HG02840 (cell line): ENCODE results near the gene NPB.

ENCODE experiments used
- ATAC-seq: cut with Tn5 transposase; IDR thresholded peaks from one replicate; pipeline ENCODE4 v1.9.1; 2021; ENCODE audit warnings: mild to moderate bottlenecking, moderate library complexity, moderate number of reproducible peaks; ENCODE audit not compliant: unreplicated experiment, low FRiP score

NPB gene

DNA sequence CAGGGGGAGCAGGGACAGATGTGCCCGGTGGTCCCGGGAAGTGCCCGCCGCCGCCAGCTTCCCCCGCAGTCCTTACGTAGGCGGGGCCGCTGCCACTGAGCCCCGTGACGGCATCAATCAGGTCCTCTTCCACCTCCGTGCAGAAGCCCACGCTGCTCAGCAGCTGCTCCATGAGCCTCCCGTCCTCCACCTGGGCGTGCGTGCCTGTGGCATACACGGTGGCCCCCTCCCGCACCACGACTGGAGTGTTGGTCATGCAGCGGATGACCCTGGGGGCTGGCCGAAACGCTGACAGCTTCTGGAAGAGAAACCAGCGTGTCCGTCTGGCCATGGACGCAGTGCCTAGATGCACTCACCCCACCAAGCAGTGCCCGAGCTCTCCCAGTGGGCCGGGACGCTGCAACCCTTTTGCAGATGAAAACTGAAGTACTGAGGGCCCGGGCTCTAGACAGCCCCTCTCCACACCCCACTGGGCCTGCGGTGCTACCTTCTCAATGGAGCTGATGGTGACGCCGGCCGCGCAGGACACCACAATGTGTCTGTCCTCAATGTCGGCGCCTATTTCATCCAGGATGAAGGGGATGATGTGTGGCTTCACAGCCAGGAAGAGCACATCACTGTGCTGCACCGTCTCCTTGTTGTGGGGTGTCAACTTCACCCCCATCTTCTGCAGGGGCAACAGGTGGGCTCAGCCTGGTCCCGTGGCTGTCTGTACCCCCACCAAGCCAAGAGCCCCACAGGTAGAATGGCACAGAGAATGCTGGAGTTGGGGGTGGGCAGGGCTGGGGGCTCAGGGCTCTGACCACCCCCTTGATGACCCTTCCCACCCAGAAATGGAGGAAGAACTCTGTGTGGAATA is 33.0 kb downstream of the NPB start:
- ATAC-seq: no peak

DNA sequence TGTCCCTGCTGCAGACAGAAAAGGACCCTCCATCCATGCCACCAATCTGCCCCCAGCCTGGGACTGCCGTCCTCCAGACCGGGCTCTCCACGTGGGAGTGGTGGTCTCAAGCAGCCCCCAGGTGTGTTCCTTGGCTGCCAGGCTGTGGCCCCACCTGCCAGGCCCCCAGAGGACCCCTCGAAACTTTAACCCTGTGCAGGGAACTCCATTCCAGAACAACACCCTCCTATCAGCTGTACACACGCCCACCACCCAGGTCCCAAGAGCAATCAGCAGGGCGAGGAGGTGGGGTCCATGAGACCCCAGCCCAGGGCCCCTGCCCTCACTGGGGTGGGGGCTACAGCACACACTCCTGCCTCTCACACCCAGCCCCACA is 33.7 kb downstream of the NPB start:
- ATAC-seq: no peak

DNA sequence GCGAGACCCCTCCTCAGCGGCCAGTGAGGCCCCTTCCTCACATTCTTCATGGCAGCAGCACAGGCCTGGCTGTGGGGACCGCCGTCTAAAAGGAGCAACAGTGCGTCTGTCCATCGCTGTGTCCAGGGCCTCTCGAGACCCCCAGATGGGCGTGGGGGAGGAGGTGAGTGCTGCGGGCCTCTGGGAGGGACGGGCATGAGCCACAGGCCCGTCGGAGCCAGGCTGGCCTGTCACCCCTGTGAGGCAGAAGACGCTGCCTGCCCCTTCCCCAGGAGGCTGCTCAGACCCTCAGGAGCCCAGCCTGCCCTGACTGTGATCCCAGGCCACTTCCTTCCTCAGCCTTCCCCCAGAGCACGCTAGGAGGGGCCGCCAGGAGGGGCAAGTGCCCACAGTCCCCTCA is 37.2 kb downstream of the NPB start:
- no peak for ATAC-seq

DNA sequence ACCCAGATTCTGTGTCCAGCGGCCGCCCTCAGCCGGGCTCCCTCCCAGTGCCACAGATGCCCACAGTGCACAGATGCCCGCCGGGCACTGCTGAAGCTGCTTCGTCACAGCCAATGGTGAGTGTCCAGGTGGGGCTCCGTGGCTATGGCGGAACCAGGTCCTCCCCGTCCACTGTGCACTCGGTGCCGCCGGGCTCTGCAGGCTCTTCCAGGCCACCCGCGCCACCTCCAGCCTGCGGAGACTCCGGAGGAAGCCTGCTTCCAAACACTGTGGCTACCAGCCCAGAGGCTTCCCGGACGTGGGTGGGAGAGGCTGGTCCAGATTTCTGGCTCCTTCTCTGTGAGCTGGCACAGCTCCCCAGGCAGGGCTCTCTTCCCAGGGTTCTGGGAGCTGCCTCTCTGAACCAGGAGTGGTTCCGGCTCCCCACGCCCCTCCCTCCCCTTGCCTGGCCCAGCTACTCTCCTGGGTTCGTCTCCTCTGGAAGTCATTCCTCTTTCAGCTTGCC is 37.9 kb downstream of the NPB start:
- ATAC-seq: no peak

DNA sequence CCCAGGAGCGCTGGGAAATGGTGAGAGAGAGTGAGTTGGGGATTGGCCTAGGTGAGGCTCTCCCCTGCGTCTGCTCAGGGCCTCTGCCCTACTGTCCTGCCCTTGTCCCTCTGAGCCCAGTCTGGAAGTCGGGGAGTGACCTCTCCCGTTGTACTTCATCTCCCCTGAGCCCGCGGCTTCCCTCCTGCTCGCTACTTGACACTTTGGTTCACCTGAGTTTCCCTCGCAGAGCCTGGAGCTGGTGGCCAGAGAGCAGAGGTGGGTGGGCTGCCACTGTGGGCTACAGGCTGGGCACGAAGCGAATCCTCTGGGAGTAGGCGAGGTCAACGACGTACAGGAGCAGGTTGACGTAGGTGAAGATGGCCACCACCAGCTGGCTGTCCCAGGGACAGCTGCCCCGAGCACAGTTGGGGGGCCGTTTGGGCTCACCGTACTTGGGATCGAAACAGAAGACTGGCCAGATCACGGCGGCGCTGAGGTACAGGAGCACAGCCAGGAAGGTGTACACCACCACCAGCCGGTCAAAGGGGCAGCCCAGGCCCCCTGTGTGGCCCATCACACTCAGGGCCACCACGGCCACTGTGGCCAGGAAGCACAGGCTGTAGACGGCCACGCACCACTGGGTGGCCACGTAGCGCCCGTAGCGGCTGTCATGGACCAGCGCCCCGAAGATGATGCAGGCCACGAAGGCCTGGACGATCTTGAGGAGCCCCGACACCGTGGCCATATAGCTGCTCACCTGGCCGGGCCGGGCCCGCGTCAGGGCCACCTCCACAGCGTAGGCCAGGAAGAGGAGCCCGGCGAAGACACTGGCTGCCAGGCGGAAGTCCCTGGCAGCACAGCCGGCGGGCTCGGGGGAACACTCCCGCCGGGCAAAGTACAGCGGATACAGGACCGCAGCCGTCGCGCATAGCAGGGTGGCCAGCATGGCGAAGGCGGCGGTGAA is 38.8 kb downstream of the NPB start:
- no peak for ATAC-seq

DNA sequence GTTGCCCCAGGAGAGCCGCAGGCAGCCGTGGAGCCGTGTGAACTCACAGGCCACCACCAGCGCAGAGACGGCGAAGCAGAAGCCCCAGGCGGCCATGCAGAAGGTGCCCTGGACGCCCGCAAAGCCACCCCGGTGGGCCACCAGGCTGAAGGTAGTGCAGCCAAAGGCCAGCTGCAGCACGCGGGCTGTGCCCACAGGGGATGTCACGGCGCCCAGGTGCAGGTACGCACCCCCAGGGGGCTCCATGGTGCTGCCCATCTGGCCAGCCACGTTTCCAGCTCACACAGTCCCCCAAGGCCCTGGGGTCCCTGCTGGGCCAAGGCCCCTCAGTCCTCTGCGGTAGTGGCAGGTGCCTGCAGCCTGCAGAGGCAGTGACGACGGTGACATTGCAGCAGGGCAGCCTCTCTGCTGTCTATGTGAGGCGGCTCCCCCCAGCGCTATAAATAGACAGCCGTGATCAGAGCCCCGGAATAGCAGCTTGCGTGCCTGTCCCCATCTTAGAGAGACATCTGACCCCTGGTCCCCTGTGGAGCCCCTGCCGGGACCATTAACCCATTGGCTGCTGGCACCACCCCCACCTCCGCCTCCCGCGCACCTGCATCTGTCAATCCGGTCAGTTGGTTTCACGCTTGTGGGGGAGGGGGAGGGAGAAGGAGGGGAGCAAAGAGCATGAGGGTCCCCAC is 39.6 kb downstream of the NPB start:
- ATAC-seq: no peak

DNA sequence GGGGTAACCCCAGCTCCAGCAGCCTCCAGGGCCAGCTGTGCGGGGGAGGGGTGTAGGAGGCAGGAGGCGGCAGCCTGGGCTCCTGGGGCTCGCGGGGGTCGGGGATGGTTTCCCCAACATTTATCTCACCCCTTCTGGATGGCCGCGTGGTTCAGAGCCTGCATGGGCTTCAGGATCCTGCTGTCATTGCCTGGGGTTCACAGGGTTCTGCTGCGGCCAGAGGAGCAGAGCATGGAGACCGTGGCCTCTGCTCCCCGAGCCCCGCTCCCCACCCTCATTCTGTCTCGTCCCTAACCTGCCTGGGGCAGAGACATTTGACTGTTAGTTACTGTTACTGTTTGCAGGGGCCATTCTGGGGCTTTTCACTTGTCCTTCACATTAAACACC is 40.1 kb downstream of the NPB start:
- no peak for ATAC-seq

DNA sequence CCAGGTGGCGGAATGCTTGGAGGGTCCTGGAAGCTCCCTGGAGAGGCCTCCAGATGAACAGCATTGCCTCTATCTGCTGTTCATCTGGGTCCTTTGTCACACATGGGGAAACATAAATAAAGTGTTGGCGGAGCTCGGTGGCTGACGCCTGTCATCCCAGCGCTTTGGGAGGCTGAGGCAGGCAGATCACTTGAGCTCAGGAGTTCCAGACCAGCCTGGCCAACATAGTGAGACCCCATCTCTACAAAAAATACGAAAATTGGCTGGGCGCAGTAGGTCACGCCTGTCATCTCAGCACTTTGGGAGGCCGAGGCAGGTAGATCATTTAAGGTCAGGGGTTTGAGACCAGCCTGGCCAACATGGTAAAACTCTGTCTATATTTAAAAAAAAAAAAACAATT is 42.8 kb downstream of the NPB start:
- ATAC-seq: no peak

DNA sequence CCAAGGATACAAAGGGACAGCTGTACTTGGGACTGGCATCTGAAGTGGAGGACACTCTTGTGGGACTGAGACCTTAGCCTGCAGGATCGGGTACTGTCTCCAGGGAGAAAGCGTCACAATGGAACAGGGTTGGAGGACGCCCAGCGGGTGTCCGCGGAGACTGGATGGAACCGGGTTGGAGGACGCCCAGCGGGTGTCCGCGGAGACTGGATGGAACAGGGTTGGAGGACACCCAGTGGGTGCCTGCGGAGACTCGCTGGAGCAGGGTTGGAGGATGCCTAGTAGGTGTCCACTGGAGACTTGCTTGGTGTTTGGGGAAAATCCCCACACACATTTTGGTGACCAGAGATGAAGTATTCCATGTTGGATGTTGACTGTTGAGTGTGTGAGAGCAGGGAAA is 45.2 kb downstream of the NPB start, which contains the start of gene MYADML2:
MYADML2 (minus strand) TSS at position 45 of the 400 bp plus-strand sequence. CDS start 5,492 bp downstream, outside the sequence.
- ATAC-seq: no peak

DNA sequence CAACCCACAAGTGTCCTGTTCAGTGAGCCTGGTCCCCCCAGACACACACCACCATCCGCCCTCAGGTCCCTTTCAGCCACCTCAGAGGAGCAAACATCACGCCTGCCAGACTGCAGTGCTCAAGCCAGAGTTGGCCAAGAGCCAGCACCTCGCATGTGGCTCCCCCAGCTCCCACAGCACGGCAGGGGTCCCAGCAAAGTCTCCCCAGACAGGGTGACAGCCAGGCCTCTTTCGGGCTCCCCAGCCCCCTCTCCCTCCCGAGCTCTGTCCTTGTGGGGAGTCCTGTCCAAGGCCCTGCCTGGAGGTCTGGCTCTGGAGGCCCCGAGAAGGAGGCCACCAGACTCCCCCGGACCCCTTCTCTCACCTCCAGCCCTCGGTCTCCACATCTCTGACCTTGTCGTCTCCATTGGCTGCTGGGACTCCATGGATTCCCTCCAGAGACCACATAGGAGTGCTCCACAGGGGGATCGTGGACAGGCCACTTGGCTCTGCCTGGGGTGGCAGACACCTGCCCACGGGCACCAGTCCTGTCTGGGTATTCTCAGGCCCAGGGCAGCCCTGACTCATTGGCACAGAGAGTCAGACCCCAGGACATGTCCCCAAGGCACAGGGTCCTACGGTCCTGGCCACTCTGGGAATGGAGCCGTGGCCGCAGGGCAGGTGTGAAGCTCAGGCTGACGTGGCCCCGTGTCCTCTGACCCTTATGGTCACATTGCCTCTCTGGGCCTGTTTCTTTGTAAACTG is 46.8 kb downstream of the NPB start:
- no peak for ATAC-seq

DNA sequence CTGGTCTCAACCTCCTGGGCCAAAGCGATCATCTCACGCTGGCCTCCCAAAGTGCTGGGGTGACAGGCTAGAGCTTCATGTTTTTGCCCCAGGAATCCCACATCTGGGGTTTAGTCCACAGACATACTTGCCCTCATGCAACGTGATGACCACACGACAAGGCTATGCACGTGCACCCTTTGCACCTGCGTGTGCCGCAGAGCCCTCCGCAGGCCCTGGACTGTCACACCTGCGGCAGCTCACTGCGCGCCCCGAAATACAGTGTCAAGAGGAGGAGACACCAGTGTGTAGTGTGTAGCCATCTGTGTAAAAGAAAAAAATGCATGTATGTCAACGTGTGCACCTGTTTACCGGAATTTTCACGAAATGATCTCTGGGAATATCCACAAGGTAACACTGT is 48.5 kb downstream of the NPB start:
- no peak for ATAC-seq

DNA sequence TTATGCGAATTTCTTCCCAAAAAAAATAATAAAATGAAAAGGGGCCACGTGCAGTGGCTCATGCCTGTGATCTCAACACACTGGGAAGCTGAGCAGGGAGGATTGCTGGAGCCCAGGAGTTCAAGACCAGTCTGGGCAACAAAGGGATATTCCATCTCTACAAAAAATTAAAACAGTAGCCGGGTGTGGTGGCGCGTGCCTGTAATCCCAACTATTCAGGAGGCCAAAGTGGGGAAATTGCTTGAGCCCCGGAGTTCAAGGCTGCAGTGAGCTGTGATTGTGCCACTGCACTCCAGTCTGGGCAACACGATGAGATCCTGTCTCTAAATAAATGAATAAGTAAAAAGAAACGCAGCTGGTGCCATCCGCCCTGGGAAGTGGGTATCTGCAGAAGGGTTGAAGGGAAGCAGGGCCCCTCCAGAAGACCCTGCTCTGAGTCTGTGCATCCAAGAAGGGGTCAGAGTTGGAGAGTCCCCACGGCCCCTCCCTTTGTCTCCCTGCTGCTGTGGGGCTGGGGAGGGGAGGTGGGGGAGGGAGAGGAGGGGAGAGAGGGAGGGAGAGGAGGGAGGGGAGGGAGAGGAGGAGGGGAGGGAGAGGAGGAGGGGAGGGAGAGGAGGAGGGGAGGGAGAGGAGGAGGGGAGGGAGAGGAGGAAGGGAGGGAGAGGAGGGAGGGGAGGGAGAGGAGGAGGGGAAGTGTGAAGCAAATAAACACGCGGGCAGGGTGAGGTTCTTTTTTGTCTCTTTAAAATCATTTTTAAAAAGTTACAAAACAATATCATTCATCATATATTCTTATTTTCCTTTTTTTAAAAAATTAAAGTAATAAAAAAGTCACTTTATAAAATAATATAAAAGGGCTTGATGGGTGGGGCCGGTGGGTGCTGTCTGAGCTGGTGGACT is 50.0 kb downstream of the NPB start:
- ATAC-seq: no peak
